BE2C (cell line): Measurements from ENCODE around the gene PER3. TPM values are rescaled to one million over a fixed set of nuclear protein-coding genes. Genes with fewer than 3 reads are reported as not detected.
A peak's percentile ranks its signal among the peaks of the same experiment; 100 is the strongest.

Source experiments
- DNase-seq: peaks from one replicate; pipeline ENCODE4 v3.0.0-alpha.2; 2020
- H3K27me3 ChIP-seq: fragments of 250-450 bp; sonication (Bioruptor Pico); 2 replicates; pipeline ENCODE4 v1.5.1; 2020; ENCODE audit warnings: mild to moderate bottlenecking
- H3K36me3 ChIP-seq: fragments of 250-450 bp; sonication (Bioruptor Pico); 2 replicates; pipeline ENCODE4 v1.5.1; 2020; ENCODE audit warnings: mild to moderate bottlenecking
- H3K4me1 ChIP-seq: fragments of 250-450 bp; sonication (Bioruptor Pico); 2 replicates; pipeline ENCODE4 v1.5.1; 2020
- H3K4me3 ChIP-seq: 2 replicates; pipeline ENCODE4 v1.5.1; 2011; ENCODE audit warnings: low read depth, low read length
- H3K9me3 ChIP-seq: fragments of 250-450 bp; sonication (Bioruptor Pico); 2 replicates; pipeline ENCODE4 v1.5.1; 2020
- CTCF ChIP-seq: IDR thresholded peaks from 2 replicates; pipeline ENCODE4 v1.5.1; 2012; ENCODE audit warnings: mild to moderate bottlenecking, low read depth, low read length
- polyA plus RNA-seq: library from polyadenylated mRNA; unstranded; fragments of >200 nt; gene quantifications from one replicate; pipeline ENCODE4 v1.2.1, GENCODE V29; 2012; ENCODE audit warnings: low read depth, missing spikeins; ENCODE audit not compliant: insufficient read length, insufficient read depth

Gene PER3
- polyA plus RNA-seq, result 4.0 TPM

GRCh38 chr1:7783826-7784491, at the start of gene PER3:
Gene PER3 (plus strand): TSS chr1:7784291. CDS start chr1:7784878, 587 bp downstream.
- H3K36me3 ChIP-seq, result no peaks in the 10 kb centered on the region
- H3K4me1 ChIP-seq, result no peaks in the 10 kb centered on the region
- peak; percentile 94 for DNase-seq
- peaks cover 6% of the 10 kb centered on the region for H3K9me3 ChIP-seq
- no peaks in the 10 kb centered on the region for H3K27me3 ChIP-seq
- no peak for TF ChIP-seq CTCF
- H3K4me3 ChIP-seq, result peak within 1 kb of the TSS; percentile 52

DNA sequence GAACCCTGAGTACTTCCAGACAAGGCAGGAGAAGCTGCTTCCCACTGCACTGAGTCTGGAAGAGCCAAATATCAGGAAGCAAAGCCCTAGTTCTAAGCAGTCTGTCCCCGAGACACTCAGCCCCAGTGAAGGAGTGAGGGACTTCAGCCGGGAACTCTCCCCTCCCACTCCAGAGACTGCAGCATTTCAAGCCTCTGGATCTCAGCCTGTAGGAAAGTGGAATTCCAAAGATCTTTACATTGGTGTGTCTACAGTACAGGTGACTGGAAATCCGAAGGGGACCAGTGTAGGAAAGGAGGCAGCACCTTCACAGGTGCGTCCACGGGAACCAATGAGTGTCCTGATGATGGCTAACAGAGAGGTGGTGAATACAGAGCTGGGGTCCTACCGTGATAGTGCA, 46.0 kb upstream of the PER3 start:
- Histone ChIP-seq H3K4me1 (no peaks in the 10 kb centered on the region), H3K9me3 (no peaks in the 10 kb centered on the region), H3K36me3 (no peaks in the 10 kb centered on the region), H3K27me3 (no peaks in the 10 kb centered on the region), H3K4me3 (no peak overlapping the region)
- DNase-seq, result no peak
- TF ChIP-seq CTCF, result no peak

- no peak for DNase-seq
- no peaks in the 10 kb centered on the region for H3K27me3 ChIP-seq
- no peak overlapping the region for H3K4me3 ChIP-seq
- no peak for TF ChIP-seq CTCF
- H3K9me3 ChIP-seq, result no peaks in the 10 kb centered on the region
- no peaks in the 10 kb centered on the region for H3K4me1 ChIP-seq
- H3K36me3 ChIP-seq, result no peaks in the 10 kb centered on the region
Measured at GRCh38 chr1:7743346-7743745, 40.7 kb upstream of the PER3 start.

DNA sequence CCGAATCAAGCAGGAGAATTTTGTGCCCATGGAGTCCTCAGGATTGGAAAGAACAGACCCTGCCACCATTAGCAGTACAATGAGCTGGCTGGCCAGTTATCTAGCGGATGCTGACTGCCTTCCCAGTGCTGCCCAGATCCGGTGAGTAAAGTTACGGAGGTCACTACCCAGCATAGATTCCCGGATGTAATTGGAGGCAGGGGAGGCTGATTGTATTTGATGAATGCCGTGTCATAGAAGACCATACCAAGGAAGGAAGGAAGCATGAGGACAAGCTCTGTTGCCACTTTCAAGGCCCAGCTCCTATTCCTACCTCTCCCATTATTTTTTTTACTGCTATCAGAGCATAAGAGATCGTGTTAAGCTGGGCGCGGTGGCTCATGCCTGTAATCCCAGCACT, 39.2 kb upstream of the PER3 start:
- no peaks in the 10 kb centered on the region for H3K36me3 ChIP-seq
- no peaks in the 10 kb centered on the region for H3K9me3 ChIP-seq
- no peak for DNase-seq
- no peaks in the 10 kb centered on the region for H3K27me3 ChIP-seq
- H3K4me1 ChIP-seq, result no peaks in the 10 kb centered on the region
- no peak overlapping the region for H3K4me3 ChIP-seq
- TF ChIP-seq CTCF, result no peak

DNA sequence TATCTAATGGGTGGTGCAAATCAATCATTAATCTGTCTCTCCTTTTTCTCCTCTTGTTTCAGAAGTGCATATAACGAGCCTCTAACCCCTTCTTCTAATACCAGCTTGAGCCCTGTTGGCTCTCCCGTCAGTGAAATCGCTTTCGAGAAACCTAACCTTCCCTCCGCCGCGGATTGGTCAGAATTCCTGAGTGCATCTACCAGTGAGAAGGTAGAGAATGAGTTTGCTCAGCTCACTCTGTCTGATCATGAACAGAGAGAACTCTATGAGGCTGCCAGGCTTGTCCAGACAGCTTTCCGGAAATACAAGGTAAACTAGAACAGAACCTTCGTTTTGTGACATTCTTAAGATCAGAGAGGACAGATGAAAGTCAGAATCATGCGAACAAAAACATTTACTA, 38.3 kb upstream of the PER3 start:
- no peaks in the 10 kb centered on the region for H3K9me3 ChIP-seq
- no peaks in the 10 kb centered on the region for H3K4me1 ChIP-seq
- H3K36me3 ChIP-seq, result no peaks in the 10 kb centered on the region
- DNase-seq, result no peak
- H3K27me3 ChIP-seq, result no peaks in the 10 kb centered on the region
- TF ChIP-seq CTCF, result no peak
- H3K4me3 ChIP-seq, result no peak overlapping the region

- DNase-seq, result no peak
- no peak for TF ChIP-seq CTCF
- H3K4me3 ChIP-seq, result no peak overlapping the region
Measured at GRCh38 chr1:7747605-7748004, 36.5 kb upstream of the PER3 start.

More at GRCh38 chr1:7747605-7748004, 36.5 kb upstream of the PER3 start:
- Histone ChIP-seq H3K9me3 (no peaks in the 10 kb centered on the region), H3K4me1 (no peaks in the 10 kb centered on the region), H3K27me3 (no peaks in the 10 kb centered on the region), H3K36me3 (no peaks in the 10 kb centered on the region)
